Heart right ventricle (tissue), 16 donors: ENCODE measurements around the gene MYO7B. TPM values are rescaled to one million over a fixed set of nuclear protein-coding genes. Genes with fewer than 3 reads are reported as not detected.
A peak's percentile ranks its signal among the peaks of the same experiment; 100 is the strongest.

Experiments
- ATAC-seq, 8 donors: fragments of 200-7000 bp; cut with Tn5 transposase; one replicate each; pipeline ENCODE4 v1.9.1; 2020; ENCODE audit warnings: mild to moderate bottlenecking in 8 of 8, moderate library complexity in 8 of 8, moderate number of reproducible peaks in 1 of 8
- DNase-seq, 2 donors: peaks; one replicate each; pipeline ENCODE4 v3.0.0-alpha.2; 2020
- H3K27ac ChIP-seq, 10 donors: fragments of 200-600 bp; sonication (generic) in 2 of 10; one replicate each; pipeline versions ENCODE4 v1.5.0 to v1.8.0; 2020 to 2022; ENCODE audit warnings: mild to moderate bottlenecking in 3 of 10
- H3K27me3 ChIP-seq, 7 donors: fragments of 200-600 bp; one replicate each; pipeline ENCODE4 v1.8.0; 2021 to 2022; ENCODE audit warnings: mild to moderate bottlenecking in 2 of 7
- H3K36me3 ChIP-seq, 9 donors: fragments of 200-600 bp; sonication (generic) in 1 of 9; one replicate each; pipeline versions ENCODE4 v1.5.0 to v1.8.0; 2020 to 2022; ENCODE audit warnings: mild to moderate bottlenecking in 2 of 9
- H3K4me1 ChIP-seq, 9 donors: fragments of 200-600 bp; sonication (generic) in 1 of 9; one replicate each; pipeline versions ENCODE4 v1.5.0 to v1.8.0; 2020 to 2022; ENCODE audit warnings: mild to moderate bottlenecking in 4 of 9
- H3K4me3 ChIP-seq, 10 donors: fragments of 200-600 bp; sonication (generic) in 2 of 10; one replicate each; pipeline versions ENCODE4 v1.5.0 to v1.8.0; 2020 to 2022; ENCODE audit warnings: mild to moderate bottlenecking in 7 of 10, moderate library complexity in 2 of 10
- H3K9me3 ChIP-seq, 11 donors: fragments of 200-600 bp in 10 of 11; sonication (generic) in 2 of 11; one replicate each; pipeline versions ENCODE4 v1.5.0 to v1.8.0; 2013 to 2022; ENCODE audit warnings: mild to moderate bottlenecking in 2 of 11, control low read depth in 1 of 11, moderate library complexity in 1 of 11
- WGBS, 2 donors: extraction: QIAGEN DNeasy Blood & Tissue Kit; methylation state at CpG; one replicate each; pipeline ENCODE4 v1.1.7; 2013; ENCODE audit warnings: inconsistent platforms in 1 of 2; 5-methylcytosine and 5-hydroxymethylcytosine counted together
- intact Hi-C, 10 donors: fragments of 100-400 bp; cut with DNase I; formaldehyde crosslinking; loops; one replicate each; pipeline versions ENCODE4 v1.11.1 to v1.14.2; 2022
- polyA plus RNA-seq, 2 donors: library from polyadenylated mRNA; stranded (reverse); fragments of 200-250 nt; gene quantifications; one replicate each; pipeline ENCODE4 v1.2.3, GENCODE V29; 2013
- total RNA-seq, 10 donors: library from RNA; stranded (reverse); fragmentation: NEBNext Ultra II Directional in 3 of 10; extraction: Animal tissue kit (Norgen Biotek cat#: 25700) in 3 of 10; gene quantifications; one replicate each; pipeline versions ENCODE4 v1.2.1 to v1.2.4, GENCODE V29; 2021 to 2023
- TF ChIP-seq, protein P1 (sequence below), 9 donors: fragments of 200-600 bp; sonication (generic) in 2 of 9; IDR thresholded peaks; one replicate each; pipeline versions ENCODE4 v1.5.0 to v1.8.0; 2021 to 2022; ENCODE audit warnings: antibody characterized with exemption in 9 of 9, mild to moderate bottlenecking in 5 of 9, moderate library complexity in 1 of 9
- donor health status: Arrhythmogenic right ventricular cardiomyopathy.
- donor health status: ischemic (EF 13 %, LVEDD 7.1; RV severe dilation, severe dysfunction).
- donor health status: healthy with polysubstance abuse.
- donor health status: DM: no; HTN: yes; CAD: no.
- donor health status: DM: no; HTN: no; CAD: no.
- donor health status: ischemic (EF 25% LVEDD 6.9; RV normal size, moderate dysfunction).
- donor health status: ischemic (EF 25% LVEDD 5.7; RV mildly dilated, moderate dysfunction).
- donor health status: healthy.
- donor health status: DM: yes; HTN: yes; CAD: no.
- donor health status: Ischemic cardiomyopathy.
- donor health status: ischemic (EF 35%, LVEDD 5.7; RV mildly dilated, moderate dysfunction).
- donor health status: nonischemic (EF 11% LVEDD 7.7; RV severe dilation, severe dysfunction).
- donor health status: DM: yes; HTN: yes; CAD: no.
- donor health status: PGD.
- donor health status: ischemic (EF 29% LVEDD 5.4; RV normal size, mild dysfunction).
- donor health status: nonischemic (EF 23%, LVEDD 6.1; RV moderate dilation, normal function).

MYO7B gene
- total and polyA plus RNA-seq, 12 donors: 0.42 to 2.3 (median 0.90) TPM

DNA sequence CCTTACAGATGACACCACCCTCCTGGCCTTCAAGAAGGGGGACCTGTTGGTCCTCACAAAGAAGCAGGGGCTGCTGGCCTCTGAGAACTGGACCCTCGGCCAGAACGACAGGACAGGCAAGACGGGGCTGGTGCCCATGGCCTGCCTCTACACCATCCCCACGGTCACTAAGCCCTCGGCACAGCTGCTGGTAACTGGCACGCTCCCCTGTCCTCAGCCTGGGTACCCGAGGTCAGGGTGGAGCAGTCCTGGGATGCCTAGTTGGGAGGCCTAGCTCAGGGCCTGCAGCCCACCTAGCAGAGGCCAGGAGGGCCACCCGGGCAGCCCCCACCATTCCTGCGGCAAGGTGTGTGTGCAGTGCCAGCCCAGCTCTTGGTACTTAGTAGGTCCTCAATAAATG lies 94.2 kb downstream of the MYO7B start:
- Histone ChIP-seq H3K27ac (peak overlapping the region in 1 of 10 donors; percentile 6), H3K4me1 (peaks cover 12 to 60% (median 47%) of the 10 kb centered on the region in 9 donors), H3K9me3 (no peaks in the 10 kb centered on the region), H3K27me3 (peaks cover 0 to 16% (median 0%) of the 10 kb centered on the region in 7 donors), H3K4me3 (no peak overlapping the region), H3K36me3 (no peaks in the 10 kb centered on the region)
- 68 to 72% methylated on average over 9 of the region's 9 CpGs for WGBS, 2 donors
- TF ChIP-seq, protein P1, sequence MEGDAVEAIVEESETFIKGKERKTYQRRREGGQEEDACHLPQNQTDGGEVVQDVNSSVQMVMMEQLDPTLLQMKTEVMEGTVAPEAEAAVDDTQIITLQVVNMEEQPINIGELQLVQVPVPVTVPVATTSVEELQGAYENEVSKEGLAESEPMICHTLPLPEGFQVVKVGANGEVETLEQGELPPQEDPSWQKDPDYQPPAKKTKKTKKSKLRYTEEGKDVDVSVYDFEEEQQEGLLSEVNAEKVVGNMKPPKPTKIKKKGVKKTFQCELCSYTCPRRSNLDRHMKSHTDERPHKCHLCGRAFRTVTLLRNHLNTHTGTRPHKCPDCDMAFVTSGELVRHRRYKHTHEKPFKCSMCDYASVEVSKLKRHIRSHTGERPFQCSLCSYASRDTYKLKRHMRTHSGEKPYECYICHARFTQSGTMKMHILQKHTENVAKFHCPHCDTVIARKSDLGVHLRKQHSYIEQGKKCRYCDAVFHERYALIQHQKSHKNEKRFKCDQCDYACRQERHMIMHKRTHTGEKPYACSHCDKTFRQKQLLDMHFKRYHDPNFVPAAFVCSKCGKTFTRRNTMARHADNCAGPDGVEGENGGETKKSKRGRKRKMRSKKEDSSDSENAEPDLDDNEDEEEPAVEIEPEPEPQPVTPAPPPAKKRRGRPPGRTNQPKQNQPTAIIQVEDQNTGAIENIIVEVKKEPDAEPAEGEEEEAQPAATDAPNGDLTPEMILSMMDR (IDR thresholded peaks at IDR 0.05): no peak
- DNase-seq (no peak), ATAC-seq (no peak)
- intact Hi-C loops: loop anchor here in 2 of 10 donors (5.0 to 10.0 kb wide), 2 partner anchors 48 to 65 kb away; partner anchors contain the start of gene LIMS2 (in 1 of the 2)

DNA sequence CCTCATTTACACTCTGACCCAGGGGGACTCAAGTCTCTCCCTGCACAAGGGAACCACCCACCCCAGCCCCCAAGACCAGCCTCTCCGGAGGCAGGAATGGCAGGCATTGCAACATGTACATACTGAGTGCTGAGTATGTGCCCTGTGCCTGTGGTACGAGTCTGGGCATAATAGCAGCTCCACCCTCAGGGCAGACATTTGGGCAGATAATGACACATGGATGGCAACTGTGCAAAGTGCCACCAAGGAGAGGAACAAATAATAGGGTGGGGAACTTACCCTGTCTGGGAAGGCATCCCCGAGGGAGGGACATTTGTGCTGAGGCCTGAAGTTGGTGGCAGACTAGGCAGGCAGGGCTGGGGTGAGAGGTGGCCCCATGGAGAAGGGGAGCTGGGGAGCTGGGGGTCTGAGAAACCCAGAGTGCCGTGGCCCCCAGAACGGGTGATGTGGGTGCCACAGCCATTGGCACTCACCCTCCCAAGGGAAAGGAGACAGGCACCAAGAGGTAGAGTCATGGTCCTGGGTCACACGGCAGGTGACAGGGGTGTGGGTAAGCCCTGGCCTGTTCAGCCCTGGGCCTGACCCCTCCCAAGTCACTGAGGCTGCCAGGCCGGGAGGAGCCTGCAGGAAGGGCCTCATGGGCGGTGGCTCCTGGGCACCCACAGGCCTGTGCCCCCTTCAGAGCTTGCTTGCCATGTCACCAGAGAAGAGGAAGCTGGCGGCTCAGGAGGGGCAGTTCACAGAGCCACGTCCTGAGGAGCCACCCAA lies 94.8 kb downstream of the MYO7B start:
- H3K4me1 ChIP-seq: peaks cover 12 to 67% (median 49%) of the 10 kb centered on the region in 9 donors

DNA sequence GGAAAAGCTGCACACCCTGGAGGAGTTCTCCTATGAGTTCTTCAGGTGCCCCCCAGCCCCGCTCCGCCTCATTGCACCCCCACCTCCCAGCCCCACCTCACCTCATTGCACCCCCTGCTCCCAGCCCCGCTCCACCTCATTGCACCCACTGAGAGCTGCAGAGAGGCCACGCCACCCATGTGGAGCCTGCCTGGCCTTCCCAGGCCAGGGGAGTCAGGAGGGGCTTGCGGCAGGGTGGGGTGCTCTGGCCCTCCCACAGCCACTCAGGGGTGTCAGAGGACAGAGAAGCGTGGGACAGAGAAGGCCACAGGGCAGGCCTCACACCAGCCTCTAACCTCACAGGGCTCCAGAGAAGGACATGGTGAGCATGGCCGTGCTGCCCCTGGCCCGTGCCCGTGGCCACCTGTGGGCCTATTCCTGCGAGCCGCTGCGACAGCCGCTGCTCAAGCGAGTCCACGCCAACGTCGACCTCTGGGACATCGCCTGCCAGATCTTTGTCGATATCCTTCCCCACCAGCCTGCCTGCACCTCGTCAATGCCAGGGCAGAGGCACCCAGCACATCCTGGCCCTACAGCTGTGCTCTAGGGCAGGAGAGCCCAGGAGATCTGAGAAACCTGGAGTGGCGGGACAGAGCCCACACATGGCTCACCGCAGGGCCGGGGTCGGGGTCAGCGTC lies 95.5 kb downstream of the MYO7B start:
- TF ChIP-seq, protein P1 (IDR thresholded peaks at IDR 0.05): no peak
- no peaks in the 10 kb centered on the region for H3K9me3 ChIP-seq
- DNase-seq: no peak
- WGBS, 2 donors: 60 to 62% methylated on average over 25 of the region's 25 CpGs
- H3K27me3 ChIP-seq: peaks cover 0 to 6% (median 0%) of the 10 kb centered on the region in 7 donors
- peaks cover 0 to 3% (median 0%) of the 10 kb centered on the region in 9 donors for H3K36me3 ChIP-seq
- intact Hi-C loops: loop anchor here in 2 of 10 donors (5.0 to 10.0 kb wide), 2 partner anchors 46 to 64 kb away; partner anchors contain the start of gene LIMS2 (in 1 of the 2)
- peaks cover 12 to 74% (median 49%) of the 10 kb centered on the region in 9 donors for H3K4me1 ChIP-seq
- H3K4me3 ChIP-seq: no peak overlapping the region
- H3K27ac ChIP-seq: peak overlapping the region in 7 of 10 donors; percentile 34 to 95 (median 74)
- ATAC-seq: peak in 5 of 8 donors; percentile 0 to 31 (median 2)

More for the DNA sequence above, 94.8 kb downstream of the MYO7B start:
- intact Hi-C loops: loop anchor here in 2 of 10 donors (5.0 to 10.0 kb wide), 2 partner anchors 47 to 65 kb away; partner anchors contain the start of gene LIMS2 (in 1 of the 2)
- H3K27ac ChIP-seq: peak overlapping the region in 3 of 10 donors; percentile 21 to 92 (median 74)
- TF ChIP-seq, protein P1 (IDR thresholded peaks at IDR 0.05): no peak
- DNase-seq: peak in 1 of 2 donors; percentile 34
- WGBS, 2 donors: 58 to 64% methylated on average over 10 of the region's 10 CpGs
- peak in 3 of 8 donors; percentile 1 to 2 (median 2) for ATAC-seq
- no peaks in the 10 kb centered on the region for H3K9me3 ChIP-seq
- no peaks in the 10 kb centered on the region for H3K36me3 ChIP-seq
- no peak overlapping the region for H3K4me3 ChIP-seq
- peaks cover 0 to 11% (median 0%) of the 10 kb centered on the region in 7 donors for H3K27me3 ChIP-seq

DNA sequence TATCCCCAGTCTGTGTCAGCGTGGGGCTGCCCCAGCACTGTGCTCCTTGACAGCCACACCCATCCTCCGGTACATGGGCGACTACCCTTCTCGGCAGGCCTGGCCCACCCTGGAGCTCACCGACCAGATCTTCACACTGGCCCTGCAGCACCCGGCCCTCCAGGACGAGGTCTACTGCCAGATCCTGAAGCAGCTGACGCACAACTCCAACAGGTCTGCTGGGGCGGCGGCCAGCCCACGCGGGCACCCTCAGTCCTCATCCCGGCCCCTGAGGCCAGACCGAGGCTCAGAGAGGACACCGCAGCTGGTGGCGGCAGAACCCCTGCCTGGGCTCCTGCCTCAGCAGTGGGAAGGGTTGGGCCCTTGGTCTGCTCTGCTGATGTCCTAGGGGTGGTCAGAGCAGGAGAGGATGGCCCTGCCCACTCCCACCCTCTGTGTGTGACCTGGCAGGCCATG lies 96.1 kb downstream of the MYO7B start:
- intact Hi-C loops: loop anchor here in 2 of 10 donors (5.0 to 10.0 kb wide), 2 partner anchors 46 to 63 kb away; partner anchors contain the start of gene LIMS2 (in 1 of the 2)
- Histone ChIP-seq H3K36me3 (peaks cover 0 to 8% (median 0%) of the 10 kb centered on the region in 9 donors), H3K27ac (peak overlapping the region in 8 of 10 donors; percentile 26 to 95 (median 66)), H3K27me3 (peaks cover 0 to under 1% (median 0%) of the 10 kb centered on the region in 7 donors), H3K4me1 (peaks cover 14 to 80% (median 50%) of the 10 kb centered on the region in 9 donors), H3K4me3 (no peak overlapping the region), H3K9me3 (no peaks in the 10 kb centered on the region)
- 38 to 41% methylated on average over 16 of the region's 16 CpGs for WGBS, 2 donors
- ATAC-seq: peak; percentile 4 to 50 (median 20)
- TF ChIP-seq, protein P1 (IDR thresholded peaks at IDR 0.05): no peak
- peak in 1 of 2 donors; percentile 47 for DNase-seq
